ENCODE data around the gene POU2AF1.

Gene POU2AF1

GRCh38 chr11:111348147-111348546, 30.9 kb downstream of the POU2AF1 start:
- no peak overlapping the region for H3K27ac ChIP-seq
- no peak overlapping the region for H3K4me2 ChIP-seq
- TF ChIP-seq Cebpa-rat (IDR thresholded peaks at IDR 0.05), result no peak
- peaks cover 0 to 4% (median 0%) of the 10 kb centered on the region in 10 experiments; a peak in 1 of 20 replicates for H3K4me1 ChIP-seq
- no peaks in the 10 kb centered on the region; a peak in 1 of 22 replicates for H3K9me3 ChIP-seq (replicated peaks in 1 of 11)
- H3K4me3 ChIP-seq, result no peak overlapping the region
- H3K36me3 ChIP-seq, result peaks cover 0 to 31% (median 21%) of the 10 kb centered on the region in 11 experiments; a peak in 15 of 22 replicates
- no peaks in the 10 kb centered on the region; a peak in 1 of 22 replicates for H4K20me1 ChIP-seq
- H3K27me3 ChIP-seq, result no peaks in the 10 kb centered on the region
- no peak overlapping the region for H3K9ac ChIP-seq

- no peak for TF ChIP-seq Cebpa-rat (IDR thresholded peaks at IDR 0.05)
- Histone ChIP-seq H3K36me3 (peaks cover 0 to 27% (median 18%) of the 10 kb centered on the region in 11 experiments; a peak in 13 of 22 replicates), H3K27ac (no peak overlapping the region), H3K9ac (no peak overlapping the region), H3K4me2 (no peak overlapping the region), H3K4me3 (no peak overlapping the region), H3K4me1 (peaks cover 0 to 4% (median 0%) of the 10 kb centered on the region in 10 experiments; a peak in 1 of 20 replicates), H3K27me3 (no peaks in the 10 kb centered on the region), H4K20me1 (no peaks in the 10 kb centered on the region), H3K9me3 (replicated peaks in 1 of 11) (no peaks in the 10 kb centered on the region)
Measured at GRCh38 chr11:111347723-111348115, 31.4 kb downstream of the POU2AF1 start.

GRCh38 chr11:111347002-111347722, 31.9 kb downstream of the POU2AF1 start:
- peaks cover 0 to 21% (median 14%) of the 10 kb centered on the region in 11 experiments; a peak in 13 of 22 replicates for H3K36me3 ChIP-seq
- H3K27me3 ChIP-seq, result no peaks in the 10 kb centered on the region
- no peak overlapping the region for H3K4me2 ChIP-seq
- H3K27ac ChIP-seq, result no peak overlapping the region
- no peaks in the 10 kb centered on the region for H3K9me3 ChIP-seq (replicated peaks in 1 of 11)
- TF ChIP-seq Cebpa-rat (IDR thresholded peaks at IDR 0.05), result no peak
- no peak overlapping the region for H3K4me3 ChIP-seq
- H4K20me1 ChIP-seq, result no peaks in the 10 kb centered on the region
- H3K4me1 ChIP-seq, result peaks cover 0 to 4% (median 0%) of the 10 kb centered on the region in 10 experiments; a peak in 1 of 20 replicates
- no peak overlapping the region for H3K9ac ChIP-seq

- Histone ChIP-seq H3K27me3 (no peaks in the 10 kb centered on the region), H3K9me3 (replicated peaks in 1 of 11) (peaks cover 14 to 18% (median 16%) of the 10 kb centered on the region in 11 experiments; a peak in 20 of 22 replicates), H3K4me3 (no peak overlapping the region), H3K4me2 (no peak overlapping the region), H3K4me1 (peaks cover 0 to 4% (median 0%) of the 10 kb centered on the region in 10 experiments; a peak in 1 of 20 replicates), H3K36me3 (peaks cover 0 to 6% (median 0%) of the 10 kb centered on the region in 11 experiments; a peak in 2 of 22 replicates), H4K20me1 (no peaks in the 10 kb centered on the region), H3K9ac (no peak overlapping the region), H3K27ac (0 out of 22 replicates have a peak overlapping the region, but pooled peaks of 1 of the 11 experiments have one; percentile 15)
- TF ChIP-seq Cebpa-rat (IDR thresholded peaks at IDR 0.05), result no peak
Measured at GRCh38 chr11:111344032-111344431, 35.0 kb downstream of the POU2AF1 start.

- H3K36me3 ChIP-seq, result peaks cover 0 to 8% (median 0%) of the 10 kb centered on the region in 11 experiments; a peak in 6 of 22 replicates
- H4K20me1 ChIP-seq, result no peaks in the 10 kb centered on the region
- no peaks in the 10 kb centered on the region for H3K27me3 ChIP-seq
- H3K27ac ChIP-seq, result no peak overlapping the region
- H3K9me3 ChIP-seq (replicated peaks in 1 of 11), result peaks cover 14 to 22% (median 16%) of the 10 kb centered on the region in 11 experiments; a peak in 20 of 22 replicates
- H3K4me2 ChIP-seq, result no peak overlapping the region
- H3K4me1 ChIP-seq, result 0 out of 20 replicates have a peak, but pooled peaks cover 0 to 4% (median 0%) of the 10 kb centered on the region in 10 experiments
- TF ChIP-seq Cebpa-rat (IDR thresholded peaks at IDR 0.05), result no peak
- no peak overlapping the region for H3K4me3 ChIP-seq
- H3K9ac ChIP-seq, result no peak overlapping the region
Measured at GRCh38 chr11:111342329-111342728, 36.7 kb downstream of the POU2AF1 start.

- Histone ChIP-seq H3K36me3 (peaks cover 0 to 8% (median 0%) of the 10 kb centered on the region in 11 experiments; a peak in 6 of 22 replicates), H3K9ac (no peak overlapping the region), H3K4me2 (no peak overlapping the region), H3K4me1 (peaks cover 0 to 13% (median 6%) of the 10 kb centered on the region in 10 experiments; a peak in 6 of 20 replicates), H3K27ac (no peak overlapping the region), H3K27me3 (no peaks in the 10 kb centered on the region), H3K9me3 (replicated peaks in 1 of 11) (peaks cover 14 to 22% (median 16%) of the 10 kb centered on the region in 11 experiments; a peak in 20 of 22 replicates), H4K20me1 (no peaks in the 10 kb centered on the region), H3K4me3 (no peak overlapping the region)
- no peak for TF ChIP-seq Cebpa-rat (IDR thresholded peaks at IDR 0.05)
Measured at GRCh38 chr11:111339758-111340388, 39.2 kb downstream of the POU2AF1 start.

GRCh38 chr11:111336582-111337256, 42.4 kb downstream of the POU2AF1 start:
- peak overlapping the region in 7 of 11 experiments; percentile 6 to 42 (median 15); a peak in 9 of 22 replicates for H3K4me2 ChIP-seq
- no peak overlapping the region for H3K27ac ChIP-seq
- peaks cover 0 to 13% (median 6%) of the 10 kb centered on the region in 10 experiments; a peak in 6 of 20 replicates for H3K4me1 ChIP-seq
- TF ChIP-seq Cebpa-rat (IDR thresholded peaks at IDR 0.05), result no peak
- peaks cover 14 to 22% (median 16%) of the 10 kb centered on the region in 11 experiments; a peak in 20 of 22 replicates for H3K9me3 ChIP-seq (replicated peaks in 1 of 11)
- no peaks in the 10 kb centered on the region for H4K20me1 ChIP-seq
- no peak overlapping the region for H3K9ac ChIP-seq
- peaks cover 0 to 8% (median 0%) of the 10 kb centered on the region in 11 experiments; a peak in 6 of 22 replicates for H3K36me3 ChIP-seq
- no peak overlapping the region for H3K4me3 ChIP-seq
- no peaks in the 10 kb centered on the region for H3K27me3 ChIP-seq

GRCh38 chr11:111336062-111336461, 43.0 kb downstream of the POU2AF1 start:
- no peak overlapping the region for H3K27ac ChIP-seq
- H3K9ac ChIP-seq, result no peak overlapping the region
- no peak for TF ChIP-seq Cebpa-rat (IDR thresholded peaks at IDR 0.05)
- peaks cover 0 to 8% (median 0%) of the 10 kb centered on the region in 11 experiments; a peak in 6 of 22 replicates for H3K36me3 ChIP-seq
- H3K27me3 ChIP-seq, result no peaks in the 10 kb centered on the region
- peaks cover 0 to 13% (median 6%) of the 10 kb centered on the region in 10 experiments; a peak in 6 of 20 replicates for H3K4me1 ChIP-seq
- no peaks in the 10 kb centered on the region for H4K20me1 ChIP-seq
- H3K4me2 ChIP-seq, result peak overlapping the region in 6 of 11 experiments; percentile 5 to 42 (median 8); a peak in 6 of 22 replicates
- peaks cover 14 to 22% (median 16%) of the 10 kb centered on the region in 11 experiments; a peak in 20 of 22 replicates for H3K9me3 ChIP-seq (replicated peaks in 1 of 11)
- no peak overlapping the region for H3K4me3 ChIP-seq

Data from BLaER1 treated with 17β-estradiol and CSF1 and Interleukin-3, amounts not matched to agents 10 nM and 100 nM (cell line).